H1 (cell line): ENCODE data around the gene CCDC178. TPM values are rescaled to one million over a fixed set of nuclear protein-coding genes. Genes with fewer than 3 reads are reported as not detected.
"Not testable (repeated sequence)": the region's sequence is repeated elsewhere in the genome, so short reads cannot be mapped to it uniquely, and the experiment has no call there.

Experiments
- CTCF ChIA-PET: fragments of 300-600 bp; sonication (Branson Sonifier 250); formaldehyde crosslinking; loops from one replicate; lab custom pipeline; 2021; ENCODE audit not compliant: partially characterized antibody; lab: Charles Lee
- POLR2A ChIA-PET: fragments of 300-600 bp; sonication (Branson Sonifier 250); formaldehyde crosslinking; loops from one replicate; lab custom pipeline; 2021; ENCODE audit warnings: inconsistent platforms; ENCODE audit not compliant: partially characterized antibody; lab: Charles Lee
- DNase-seq, 2 experiments: peaks; one replicate each; pipeline versions ENCODE4 v3.0.0 to v3.0.0-alpha.2; 2010 to 2022; ENCODE audit warnings: low spot score in 2 of 2, low read depth in 1 of 2, mixed read lengths in 1 of 2
- FAIRE-seq: peaks from 2 replicates; lab custom pipeline; 2011; peaks lifted over from hg19 to GRCh38; lab: Jason Lieb, UNC
- H2AFZ ChIP-seq: 2 replicates; pipeline ENCODE4 v1.8.1; 2012; ENCODE audit warnings: low read length, inconsistent platforms
- H2AK5ac ChIP-seq: 2 replicates; pipeline ENCODE4 v1.6.1; 2013; ENCODE audit warnings: low read depth, low read length
- H2BK120ac ChIP-seq: replicated peaks from 2 replicates; pipeline ENCODE3; 2013; ENCODE audit warnings: low read depth, low read length, inconsistent platforms
- H2BK12ac ChIP-seq: 2 replicates; pipeline ENCODE4 v1.6.1; 2013; ENCODE audit warnings: low read depth, low read length
- H2BK15ac ChIP-seq: 2 replicates; pipeline ENCODE4 v1.6.1; 2013; ENCODE audit warnings: low read length
- H2BK20ac ChIP-seq: 2 replicates; pipeline ENCODE4 v1.6.1; 2013; ENCODE audit warnings: low read length
- H2BK5ac ChIP-seq: 2 replicates; pipeline ENCODE4 v1.6.1; 2013; ENCODE audit warnings: low read depth, low read length
- H3K14ac ChIP-seq: 2 replicates; pipeline ENCODE4 v1.6.1; 2013; ENCODE audit warnings: inconsistent platforms; ENCODE audit not compliant: insufficient read length
- H3K18ac ChIP-seq: 2 replicates; pipeline ENCODE4 v1.6.1; 2013; ENCODE audit warnings: low read length; ENCODE audit errors: extremely low read depth
- H3K23ac ChIP-seq: 2 replicates; pipeline ENCODE4 v1.6.1; 2013; ENCODE audit warnings: inconsistent platforms; ENCODE audit not compliant: insufficient read length
- H3K23me2 ChIP-seq: 2 replicates; pipeline ENCODE4 v1.6.1; 2013; ENCODE audit warnings: low read depth, low read length
- H3K27ac ChIP-seq: 2 replicates; pipeline ENCODE4 v1.6.1; 2011; ENCODE audit warnings: low read depth, low read length, inconsistent platforms
- H3K27me3 ChIP-seq, 4 experiments: replicated peaks in 1 of 4; 1 replicate in 1 of 4; 2 replicates in 3 of 4; pipeline versions ENCODE4 v1.6.1 to v1.8.1; 2011 to 2013; ENCODE audit warnings: low read length in 3 of 4, mild to moderate bottlenecking in 3 of 4, inconsistent platforms in 2 of 4, mixed read lengths in 2 of 4, moderate library complexity in 1 of 4; ENCODE audit not compliant: control insufficient read depth in 3 of 4, insufficient read depth in 3 of 4; ENCODE audit errors: extremely low read depth in 1 of 4
- H3K36me3 ChIP-seq, 4 experiments: 2 replicates each; pipeline versions ENCODE4 v1.6.1 to v1.8.1; 2011 to 2013; ENCODE audit warnings: mild to moderate bottlenecking in 4 of 4, low read length in 3 of 4, moderate library complexity in 2 of 4, control low read depth in 1 of 4, inconsistent platforms in 1 of 4; ENCODE audit not compliant: insufficient read depth in 4 of 4, control insufficient read depth in 2 of 4
- H3K4ac ChIP-seq: replicated peaks from 2 replicates; pipeline ENCODE3; 2013; ENCODE audit warnings: low read length, low read depth, mixed read lengths, inconsistent platforms; ENCODE audit not compliant: insufficient read length
- H3K4me1 ChIP-seq, 4 experiments: replicated peaks in 1 of 4; 1 replicate in 1 of 4; 2 replicates in 3 of 4; pipeline versions ENCODE4 v1.6.1 to v1.8.1; 2011 to 2013; ENCODE audit warnings: low read length in 3 of 4, inconsistent platforms in 2 of 4, mixed read lengths in 1 of 4; ENCODE audit not compliant: insufficient read depth in 4 of 4, control insufficient read depth in 3 of 4
- H3K4me2 ChIP-seq, 2 experiments: 2 replicates each; pipeline versions ENCODE4 v1.6.1 to v1.8.1; 2011 to 2013; ENCODE audit warnings: low read depth in 2 of 2, low read length in 2 of 2, control low read depth in 1 of 2, inconsistent platforms in 1 of 2, mild to moderate bottlenecking in 1 of 2; ENCODE audit not compliant: insufficient read depth in 1 of 2
- H3K4me3 ChIP-seq, 4 experiments: fragments of 200-600, 300-600 bp in 1 of 4; sonication (generic), shearing (Covaris generic), sonication (Bioruptor Twin) in 1 of 4; 2 replicates each; pipeline versions ENCODE4 v1.5.1 to v1.8.1; 2011 to 2016; ENCODE audit warnings: low read length in 4 of 4, low read depth in 3 of 4, control low read depth in 2 of 4, inconsistent platforms in 2 of 4, mild to moderate bottlenecking in 2 of 4, mixed read lengths in 1 of 4, moderate library complexity in 1 of 4; ENCODE audit not compliant: insufficient read depth in 2 of 4; ENCODE audit errors: extremely low read depth in 1 of 4
- H3K56ac ChIP-seq: replicated peaks from 2 replicates; pipeline ENCODE3; 2013; ENCODE audit warnings: low read depth, mild to moderate bottlenecking, mixed read lengths, low read length, inconsistent platforms; ENCODE audit not compliant: insufficient read length
- H3K79me1 ChIP-seq: 2 replicates; pipeline ENCODE4 v1.6.1; 2013; ENCODE audit warnings: low read depth, low read length, control low read depth
- H3K79me2 ChIP-seq, 2 experiments: 2 replicates each; pipeline versions ENCODE4 v1.6.1 to v1.8.1; 2012 to 2013; ENCODE audit warnings: low read length in 2 of 2, mild to moderate bottlenecking in 2 of 2, inconsistent platforms in 1 of 2; ENCODE audit not compliant: insufficient read depth in 2 of 2, control insufficient read depth in 1 of 2
- H3K9ac ChIP-seq, 4 experiments: replicated peaks in 1 of 4; 1 replicate in 1 of 4; 2 replicates in 3 of 4; pipeline versions ENCODE4 v1.6.1 to v1.8.1; 2011 to 2013; ENCODE audit warnings: low read depth in 3 of 4, low read length in 3 of 4, control low read depth in 2 of 4, mild to moderate bottlenecking in 2 of 4, moderate library complexity in 2 of 4, inconsistent platforms in 1 of 4; ENCODE audit errors: extremely low read depth in 1 of 4
- H3K9me3 ChIP-seq, 2 experiments: 2 replicates each; pipeline versions ENCODE4 v1.6.1 to v1.8.1; 2012 to 2013; ENCODE audit warnings: mild to moderate bottlenecking in 2 of 2, moderate library complexity in 2 of 2, control low read depth in 1 of 2, inconsistent platforms in 1 of 2, low read depth in 1 of 2, low read length in 1 of 2, mixed read lengths in 1 of 2; ENCODE audit not compliant: insufficient read depth in 2 of 2
- H4K20me1 ChIP-seq, 2 experiments: replicated peaks in 1 of 2; 2 replicates each; pipeline versions ENCODE3 to v1.8.1; 2011 to 2013; ENCODE audit warnings: inconsistent platforms in 2 of 2, low read length in 2 of 2, mild to moderate bottlenecking in 1 of 2; ENCODE audit not compliant: insufficient read depth in 2 of 2, control insufficient read depth in 1 of 2
- H4K5ac ChIP-seq: 2 replicates; pipeline ENCODE4 v1.6.1; 2013; ENCODE audit warnings: low read length, low read depth, mixed read lengths, inconsistent platforms; ENCODE audit not compliant: insufficient read length
- H4K8ac ChIP-seq: 2 replicates; pipeline ENCODE4 v1.8.0; 2013; ENCODE audit warnings: mild to moderate bottlenecking, moderate library complexity, low read length, inconsistent platforms; ENCODE audit not compliant: insufficient read depth; ENCODE audit errors: extremely low read depth
- H4K91ac ChIP-seq: replicated peaks from 2 replicates; pipeline ENCODE3; 2013; ENCODE audit warnings: low read length, mixed read lengths, inconsistent platforms; ENCODE audit not compliant: insufficient read length
- WGBS, 2 experiments: shearing (Covaris generic) in 1 of 2; methylation state at CpG; one replicate each; pipeline versions ENCODE4 v1.1.6 to v1.1.7; 2013 to 2015; ENCODE audit warnings: low lambda C conversion rate in 2 of 2, mixed read lengths in 2 of 2, inconsistent platforms in 1 of 2, low coverage in 1 of 2, missing lambda C conversion rate in 1 of 2; ENCODE audit not compliant: insufficient replicate concordance in 2 of 2, insufficient coverage in 1 of 2, insufficient read length in 1 of 2; ENCODE audit errors: extremely low coverage in 1 of 2, missing lambda C conversion rate in 1 of 2; 5-methylcytosine and 5-hydroxymethylcytosine counted together
- polyA plus RNA-seq, 7 experiments: library from polyadenylated mRNA; depleted of rRNA in 3 of 7; stranded (reverse) in 5 of 7; unstranded in 2 of 7; fragments of >200 nt in 5 of 7; fragments of 200-250 nt in 2 of 7; gene quantifications; 1 replicate in 5 of 7; 2 replicates in 1 of 7; 4 replicates in 1 of 7; pipeline versions ENCODE4 v1.2.1 to v1.2.3, GENCODE V29; 2011 to 2013; ENCODE audit warnings: missing spikeins in 2 of 7, mixed read lengths in 2 of 7
- total RNA-seq: library from RNA; stranded (reverse); fragmentation: NEBNext Ultra II Directional; extraction: Animal tissue kit (Norgen Biotek cat#: 25700); gene quantifications from 2 replicates; pipeline ENCODE4 v1.2.1, GENCODE V29; 2021

Gene CCDC178
- total and polyA plus RNA-seq, 2 of the 8 experiments (the other 6 are each of a cell fraction or from before 2014, with no cell fraction given), result not detected

DNA sequence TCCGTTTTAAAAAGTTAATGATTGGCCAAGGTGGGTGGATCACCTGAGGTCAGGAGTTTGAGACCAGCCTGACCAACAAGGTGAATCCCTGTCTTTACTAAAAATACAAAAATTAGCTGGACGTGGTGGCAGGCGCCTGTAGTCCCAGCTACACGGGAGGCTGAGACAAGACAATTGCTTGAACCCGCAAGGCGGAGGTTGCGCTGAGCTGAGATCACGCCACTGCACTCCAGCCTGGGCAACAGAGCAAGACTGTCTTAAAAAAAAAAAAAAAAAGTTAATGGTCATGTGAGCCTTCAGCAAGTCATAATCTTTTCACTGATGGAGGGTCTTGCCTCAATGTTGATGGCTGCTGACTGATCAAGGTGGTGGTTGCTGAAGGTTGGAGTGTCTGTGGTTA is 41.6 kb downstream of the CCDC178 start:
- H2BK15ac ChIP-seq, H3K9me3 ChIP-seq, FAIRE-seq, H3K56ac ChIP-seq, H3K23me2 ChIP-seq, H3K4me2 ChIP-seq, H3K79me1 ChIP-seq, H2AFZ ChIP-seq, H3K36me3 ChIP-seq, H3K9ac ChIP-seq, H2BK5ac ChIP-seq, H3K4me1 ChIP-seq, DNase-seq, H2AK5ac ChIP-seq, H3K14ac ChIP-seq, POLR2A ChIA-PET, H3K27me3 ChIP-seq, H4K91ac ChIP-seq, H3K27ac ChIP-seq, H3K79me2 ChIP-seq, H3K18ac ChIP-seq, H2BK12ac ChIP-seq, CTCF ChIA-PET, H4K8ac ChIP-seq, H4K20me1 ChIP-seq, H2BK120ac ChIP-seq, H2BK20ac ChIP-seq, H3K23ac ChIP-seq, H3K4me3 ChIP-seq, H4K5ac ChIP-seq, H3K4ac ChIP-seq: not testable (repeated sequence)
- 98% methylated on average over 8 of the region's 8 CpGs; no CpG with 5 or more reads in 1 of the 2 experiments for WGBS, 2 experiments
